Liver (tissue), 3 donors: ENCODE results near the gene IMMT.

Source experiments
- ATF3 ChIP-seq: IDR thresholded peaks from 2 replicates; pipeline ENCODE4 v1.6.1; 2016; ENCODE audit warnings: antibody characterized with exemption
- CTCF ChIP-seq: fragments of 150-350 bp; IDR thresholded peaks from 2 replicates; pipeline ENCODE4 v1.5.1; 2017; ENCODE audit warnings: improper control_type of control experiment, low read depth, low read length; ENCODE audit not compliant: missing input control
- GABPA ChIP-seq, 2 donors: IDR thresholded peaks in 1 of 2; conservative IDR thresholded peaks in 1 of 2; 2 replicates each; pipeline ENCODE4 v1.6.1; 2016; ENCODE audit warnings: antibody characterized with exemption in 2 of 2, mild to moderate bottlenecking in 1 of 2, moderate library complexity in 1 of 2
- REST ChIP-seq: IDR thresholded peaks from 2 replicates; pipeline ENCODE4 v1.6.1; 2016; ENCODE audit warnings: antibody characterized with exemption, mild to moderate bottlenecking
- TAF1 ChIP-seq: conservative IDR thresholded peaks from 2 replicates; pipeline ENCODE4 v1.6.1; 2016; ENCODE audit warnings: antibody characterized with exemption, mild to moderate bottlenecking
- YY1 ChIP-seq: IDR thresholded peaks from 2 replicates; pipeline ENCODE4 v1.6.1; 2016; ENCODE audit warnings: antibody characterized with exemption, mild to moderate bottlenecking
- donor health status: healthy.
- donor health status: healthy.

GRCh38 chr2:86225581-86225980 is 30.3 kb upstream of the IMMT start:
- TF ChIP-seq CTCF (no peak), ATF3 (no peak), GABPA (IDR thresholded peaks at IDR 0.05 in 1 of 2, conservative IDR thresholded peaks at IDR 0.05 in 1 of 2) (no peak), TAF1 (no peak), YY1 (no peak), REST (no peak)
